ENCODE data around the gene ARL16. TPM values are rescaled to one million over a fixed set of nuclear protein-coding genes. Genes with fewer than 3 reads are reported as not detected.

Gene ARL16
- polyA plus RNA-seq, 2 of the 4 experiments (the other 2 are of a cell fraction) = 45.2 to 53.6 TPM

- ATAC-seq (no peak), DNase-seq (ENCODE audit: low read depth in 1 of 2, low spot score in 1 of 2) (no peak), FAIRE-seq (no peak)
- Histone ChIP-seq H3K27ac (no peak overlapping the region), H3K9me3 (no peaks in the 10 kb centered on the region), H3K4me2 (no peak overlapping the region), H3K4me1 (no peaks in the 10 kb centered on the region), H3K4me3 (no peak overlapping the region)
- CTCF ChIA-PET = interaction anchor here (1.2 to 3.0 kb wide), 3 partner anchors 11 to 140 kb away, joined by 4 to 19 read pairs (median 7); partner anchors contain the start of gene MRPL12
- POLR2A ChIA-PET = interaction anchor here (0.6 kb wide), 1 partner anchor 11 kb away, joined by 5 read pairs; the partner anchor contains the start of gene MRPL12
- TF ChIP-seq TP53 (CRISPR knock-in tag; IDR thresholded peaks at IDR 0.05) = no peak
- no peak for TF ChIP-seq FOSB (CRISPR knock-in tag; IDR thresholded peaks at IDR 0.05)
- TF ChIP-seq CBX2 (IDR thresholded peaks at IDR 0.05; ENCODE audit: borderline replicate concordance, low read depth) = no peak
- TF ChIP-seq REST (IDR thresholded peaks at IDR 0.05) = no peak
- no peak for TF ChIP-seq NFE2L2 (conservative IDR thresholded peaks at IDR 0.05; ENCODE audit: low read length)
- no peak for TF ChIP-seq PBX3 (IDR thresholded peaks at IDR 0.05)
- TF ChIP-seq FOSL2 (IDR thresholded peaks at IDR 0.05) = no peak
- TF ChIP-seq FOSL2 (CRISPR knock-in tag; IDR thresholded peaks at IDR 0.05) = no peak
- no peak for TF ChIP-seq KDM1A (IDR thresholded peaks at IDR 0.05; ENCODE audit: low read depth)
- no peak for TF ChIP-seq E2F6 (IDR thresholded peaks at IDR 0.05; ENCODE audit: borderline replicate concordance, low read depth)
- no peak for TF ChIP-seq ELK1 (IDR thresholded peaks at IDR 0.05; ENCODE audit: low read depth, low read length)
- no peak for TF ChIP-seq GATA3 (IDR thresholded peaks at IDR 0.05; ENCODE audit: borderline replicate concordance)
- no peak for TF ChIP-seq ZFP36 (IDR thresholded peaks at IDR 0.05; ENCODE audit: borderline replicate concordance, partially characterized antibody)
- no peak for TF ChIP-seq HDAC2 (IDR thresholded peaks at IDR 0.05)
- no peak for TF ChIP-seq MAZ (IDR thresholded peaks at IDR 0.05; ENCODE audit: borderline replicate concordance, low read depth, low read length)
- WGBS (ENCODE audit: missing lambda C conversion rate) = 95% methylated on average over 18 of the region's 18 CpGs
Measured at GRCh38 chr17:81691196-81691595, 7.6 kb upstream of the ARL16 start.

GRCh38 chr17:81690549-81690948 lies 7.0 kb upstream of the ARL16 start:
- no peak for FAIRE-seq
- 89% methylated on average over 17 of the region's 17 CpGs for WGBS (ENCODE audit: missing lambda C conversion rate)
- DNase-seq (ENCODE audit: low read depth in 1 of 2, low spot score in 1 of 2) = no peak
- peaks cover 3% of the 10 kb centered on the region for H3K4me1 ChIP-seq
- H3K9me3 ChIP-seq = no peaks in the 10 kb centered on the region
- TF ChIP-seq RFX5 (IDR thresholded peaks at IDR 0.05) = no peak
- TF ChIP-seq CHD2 (IDR thresholded peaks at IDR 0.05; ENCODE audit: low read length, partially characterized antibody) = no peak
- no peak overlapping the region for H3K4me3 ChIP-seq
- CTCF ChIA-PET = interaction anchor here (0.8 to 3.0 kb wide), 5 partner anchors 10 to 140 kb away, joined by 3 to 19 read pairs (median 4); partner anchors contain the start of gene MRPL12
- no peak overlapping the region for H3K4me2 ChIP-seq
- POLR2A ChIA-PET = interaction anchor here (0.6 kb wide), 1 partner anchor 12 kb away, joined by 5 read pairs; the partner anchor contains the start of gene MRPL12
- ATAC-seq = no peak
- no peak overlapping the region for H3K27ac ChIP-seq

GRCh38 chr17:81690066-81690465 lies 6.5 kb upstream of the ARL16 start:
- Histone ChIP-seq H3K4me2 (no peak overlapping the region), H3K9me3 (no peaks in the 10 kb centered on the region), H3K4me1 (peaks cover 8% of the 10 kb centered on the region), H3K4me3 (no peak overlapping the region), H3K27ac (no peak overlapping the region)
- no peak for ATAC-seq
- 90% methylated on average over 18 of the region's 18 CpGs for WGBS (ENCODE audit: missing lambda C conversion rate)
- CTCF ChIA-PET = interaction anchor here (0.8 to 3.0 kb wide), 4 partner anchors 10 to 25 kb away, joined by 3 to 19 read pairs (median 5); partner anchors contain the start of gene MRPL12
- FAIRE-seq = no peak
- POLR2A ChIA-PET = no interaction called here
- TF ChIP-seq MAX (IDR thresholded peaks at IDR 0.05) (no peak), RARB (CRISPR knock-in tag; IDR thresholded peaks at IDR 0.05) (no peak)
- no peak for DNase-seq (ENCODE audit: low read depth in 1 of 2, low spot score in 1 of 2)
